Measurements from ENCODE around the gene SMARCD3. TPM values are rescaled to one million over a fixed set of nuclear protein-coding genes. Genes with fewer than 3 reads are reported as not detected.

Gene SMARCD3
- total RNA-seq, 2 donors from 2014 or later = 81.5 to 125 TPM

- DNase-seq (ENCODE audit: low spot score) = no peak
- peaks cover 0 to 75% of the 10 kb centered on the region in 2 donors for H3K4me1 ChIP-seq
- no peaks in the 10 kb centered on the region for H3K9me3 ChIP-seq
- H3K4me3 ChIP-seq = no peak overlapping the region
- no peak for TF ChIP-seq CTCF (IDR thresholded peaks at IDR 0.05)
- H3K27ac ChIP-seq = no peak overlapping the region
- peaks cover 0 to 3% of the 10 kb centered on the region in 2 donors for H3K27me3 ChIP-seq
- H3K36me3 ChIP-seq = peaks cover 44% of the 10 kb centered on the region
Measured at GRCh38 chr7:151243045-151243349, 5.5 kb downstream of the SMARCD3 start.

GRCh38 chr7:151242159-151243044, 6.1 kb downstream of the SMARCD3 start:
- Histone ChIP-seq H3K4me1 (peaks cover 0 to 69% of the 10 kb centered on the region in 2 donors), H3K4me3 (no peak overlapping the region), H3K27ac (no peak overlapping the region), H3K36me3 (peaks cover 50% of the 10 kb centered on the region), H3K27me3 (peaks cover 0 to 3% of the 10 kb centered on the region in 2 donors), H3K9me3 (no peaks in the 10 kb centered on the region)
- DNase-seq (ENCODE audit: low spot score) = no peak
- TF ChIP-seq CTCF (IDR thresholded peaks at IDR 0.05) = no peak

GRCh38 chr7:151241755-151242096, 6.8 kb downstream of the SMARCD3 start:
- Histone ChIP-seq H3K4me1 (peaks cover 0 to 62% of the 10 kb centered on the region in 2 donors), H3K36me3 (peaks cover 57% of the 10 kb centered on the region), H3K27me3 (peaks cover 0 to 3% of the 10 kb centered on the region in 2 donors), H3K9me3 (no peaks in the 10 kb centered on the region), H3K27ac (peak overlapping the region in 1 of 2 donors; percentile 37), H3K4me3 (no peak overlapping the region)
- no peak for TF ChIP-seq CTCF (IDR thresholded peaks at IDR 0.05)
- DNase-seq (ENCODE audit: low spot score) = no peak

GRCh38 chr7:151240942-151241754, 7.3 kb downstream of the SMARCD3 start:
- Histone ChIP-seq H3K4me1 (peaks cover 0 to 56% of the 10 kb centered on the region in 2 donors), H3K27ac (peak overlapping the region; percentile 11 to 37)
- no peak for TF ChIP-seq CTCF (IDR thresholded peaks at IDR 0.05)

GRCh38 chr7:151240536-151240935, 8.0 kb downstream of the SMARCD3 start:
- Histone ChIP-seq H3K36me3 (peaks cover 68% of the 10 kb centered on the region), H3K27me3 (peaks cover 0 to 3% of the 10 kb centered on the region in 2 donors), H3K4me1 (peaks cover 0 to 52% of the 10 kb centered on the region in 2 donors), H3K4me3 (no peak overlapping the region), H3K27ac (peak overlapping the region in 1 of 2 donors; percentile 20), H3K9me3 (no peaks in the 10 kb centered on the region)
- DNase-seq (ENCODE audit: low spot score) = no peak
- TF ChIP-seq CTCF (IDR thresholded peaks at IDR 0.05) = no peak

More at GRCh38 chr7:151240942-151241754, 7.3 kb downstream of the SMARCD3 start:
- H3K9me3 ChIP-seq = no peaks in the 10 kb centered on the region
- H3K4me3 ChIP-seq = no peak overlapping the region
- H3K27me3 ChIP-seq = peaks cover 0 to 3% of the 10 kb centered on the region in 2 donors
- DNase-seq (ENCODE audit: low spot score) = no peak
- H3K36me3 ChIP-seq = peaks cover 63% of the 10 kb centered on the region

Data from right atrium auricular region (tissue), 2 donors.